Activated B cell treated with CpG ODN at 0.5 μM for 24 hours (primary cell): ENCODE results near the gene TRIML1. TPM values are rescaled to one million over a fixed set of nuclear protein-coding genes. Genes with fewer than 3 reads are reported as not detected.
"Not testable (repeated sequence)": the region's sequence is repeated elsewhere in the genome, so short reads cannot be mapped to it uniquely, and the experiment has no call there.

Experiments
- ATAC-seq: fragments of 200-7000 bp; cut with Tn5 transposase; one replicate; pipeline ENCODE4 v1.10.0; 2021; ENCODE audit warnings: low read depth, mild to moderate bottlenecking, moderate library complexity
- CTCF ChIA-PET: fragments of 350-600 bp; sonication (Branson Sonifier 250); formaldehyde crosslinking; loops from one replicate; lab custom pipeline; 2021; ENCODE audit warnings: antibody characterized with exemption; lab: Charles Lee
- POLR2A ChIA-PET: fragments of 350-600 bp; sonication (Branson Sonifier 250); formaldehyde crosslinking; loops from one replicate; lab custom pipeline; 2021; ENCODE audit warnings: antibody characterized with exemption; lab: Charles Lee
- DNase-seq: peaks from one replicate; pipeline ENCODE4 v3.0.0; 2022
- H3K27ac Mint-ChIP-seq: one replicate; pipeline ENCODE4 v1.8.0; 2020; ENCODE audit warnings: mixed read lengths
- H3K27me3 Mint-ChIP-seq: one replicate; pipeline ENCODE4 v1.8.0; 2021; ENCODE audit warnings: mixed read lengths
- H3K36me3 Mint-ChIP-seq: one replicate; pipeline ENCODE4 v1.8.0; 2021; ENCODE audit warnings: low read depth, mixed read lengths
- H3K4me1 Mint-ChIP-seq: one replicate; pipeline ENCODE4 v1.8.0; 2021; ENCODE audit warnings: mixed read lengths
- H3K4me3 Mint-ChIP-seq: one replicate; pipeline ENCODE4 v1.8.0; 2020; ENCODE audit warnings: mild to moderate bottlenecking, mixed read lengths
- H3K9me3 Mint-ChIP-seq: one replicate; pipeline ENCODE4 v1.8.0; 2020; ENCODE audit warnings: mixed read lengths
- CTCF ChIP-seq: fragments of 200-600 bp; IDR thresholded peaks from one replicate; pipeline ENCODE4 v1.8.0; 2022; ENCODE audit warnings: antibody characterized with exemption, mild to moderate bottlenecking
- intact Hi-C: fragments of 100-400 bp; cut with micrococcal nuclease; formaldehyde crosslinking; loops from one replicate; pipeline ENCODE4 v1.15.1; 2024
- total RNA-seq: library from RNA; stranded (reverse); gene quantifications from 2 replicates; pipeline ENCODE4 v1.2.3, GENCODE V29; 2022

The TRIML1 gene
- total RNA-seq, 1 donor from 2014 or later, result not detected

- Mint-ChIP-seq H3K27ac (no peak overlapping the region), H3K27me3 (no peaks in the 10 kb centered on the region), H3K4me1 (no peaks in the 10 kb centered on the region), H3K4me3 (no peak overlapping the region), H3K9me3 (peaks cover 11% of the 10 kb centered on the region), H3K36me3 (no peaks in the 10 kb centered on the region)
- intact Hi-C loops, result no loop called here
- ChIA-PET CTCF (no interaction called here), POLR2A (no interaction called here)
- no peak for TF ChIP-seq CTCF
- ATAC-seq (no peak), DNase-seq (no peak)
Observed at GRCh38 chr4:188147176-188147575, 7.9 kb downstream of the TRIML1 start.

GRCh38 chr4:188147776-188148175, 8.5 kb downstream of the TRIML1 start:
- ChIA-PET CTCF (no interaction called here), POLR2A (no interaction called here)
- H3K36me3 Mint-ChIP-seq, result no peaks in the 10 kb centered on the region
- ATAC-seq (no peak), DNase-seq (no peak)
- H3K4me3 Mint-ChIP-seq, result no peak overlapping the region
- peaks cover 11% of the 10 kb centered on the region for H3K9me3 Mint-ChIP-seq
- intact Hi-C loops, result no loop called here
- H3K4me1 Mint-ChIP-seq, result no peaks in the 10 kb centered on the region
- H3K27ac Mint-ChIP-seq, result no peak overlapping the region
- TF ChIP-seq CTCF, result no peak
- no peaks in the 10 kb centered on the region for H3K27me3 Mint-ChIP-seq

GRCh38 chr4:188154668-188155405, 15.6 kb downstream of the TRIML1 start:
- Mint-ChIP-seq H3K27ac (no peak overlapping the region), H3K4me3 (no peak overlapping the region), H3K4me1 (no peaks in the 10 kb centered on the region), H3K27me3 (no peaks in the 10 kb centered on the region), H3K36me3 (no peaks in the 10 kb centered on the region), H3K9me3 (peaks cover 5% of the 10 kb centered on the region)
- ATAC-seq, result no peak
- intact Hi-C loops, result no loop called here
- DNase-seq, result no peak
- ChIA-PET CTCF (no interaction called here), POLR2A (no interaction called here)
- no peak for TF ChIP-seq CTCF

GRCh38 chr4:188158336-188158735, 19.1 kb downstream of the TRIML1 start:
- Mint-ChIP-seq H3K9me3 (peaks cover 12% of the 10 kb centered on the region), H3K4me1 (no peaks in the 10 kb centered on the region), H3K27ac (no peak overlapping the region), H3K27me3 (no peaks in the 10 kb centered on the region), H3K4me3 (no peak overlapping the region), H3K36me3 (no peaks in the 10 kb centered on the region)
- ATAC-seq, result no peak
- POLR2A ChIA-PET, result no interaction called here
- DNase-seq, result no peak
- intact Hi-C loops, result no loop called here
- CTCF ChIA-PET, result no interaction called here
- no peak for TF ChIP-seq CTCF

- H3K9me3 Mint-ChIP-seq, result peaks cover 12% of the 10 kb centered on the region
- POLR2A ChIA-PET, H3K27ac Mint-ChIP-seq, H3K4me1 Mint-ChIP-seq, H3K4me3 Mint-ChIP-seq, H3K36me3 Mint-ChIP-seq, H3K27me3 Mint-ChIP-seq, CTCF ChIA-PET, DNase-seq, ATAC-seq, intact Hi-C loops: not testable (repeated sequence)
Observed at GRCh38 chr4:188159513-188160226, 20.4 kb downstream of the TRIML1 start.
